HG02870 (cell line): ENCODE data around the gene GATAD2B.
"Not testable (repeated sequence)": the region's sequence is repeated elsewhere in the genome, so short reads cannot be mapped to it uniquely, and the experiment has no call there.

ENCODE experiments used
- ATAC-seq: cut with Tn5 transposase; IDR thresholded peaks from one replicate; pipeline ENCODE4 v1.9.1; 2021; ENCODE audit warnings: mild to moderate bottlenecking, moderate library complexity; ENCODE audit not compliant: unreplicated experiment

The GATAD2B gene

DNA sequence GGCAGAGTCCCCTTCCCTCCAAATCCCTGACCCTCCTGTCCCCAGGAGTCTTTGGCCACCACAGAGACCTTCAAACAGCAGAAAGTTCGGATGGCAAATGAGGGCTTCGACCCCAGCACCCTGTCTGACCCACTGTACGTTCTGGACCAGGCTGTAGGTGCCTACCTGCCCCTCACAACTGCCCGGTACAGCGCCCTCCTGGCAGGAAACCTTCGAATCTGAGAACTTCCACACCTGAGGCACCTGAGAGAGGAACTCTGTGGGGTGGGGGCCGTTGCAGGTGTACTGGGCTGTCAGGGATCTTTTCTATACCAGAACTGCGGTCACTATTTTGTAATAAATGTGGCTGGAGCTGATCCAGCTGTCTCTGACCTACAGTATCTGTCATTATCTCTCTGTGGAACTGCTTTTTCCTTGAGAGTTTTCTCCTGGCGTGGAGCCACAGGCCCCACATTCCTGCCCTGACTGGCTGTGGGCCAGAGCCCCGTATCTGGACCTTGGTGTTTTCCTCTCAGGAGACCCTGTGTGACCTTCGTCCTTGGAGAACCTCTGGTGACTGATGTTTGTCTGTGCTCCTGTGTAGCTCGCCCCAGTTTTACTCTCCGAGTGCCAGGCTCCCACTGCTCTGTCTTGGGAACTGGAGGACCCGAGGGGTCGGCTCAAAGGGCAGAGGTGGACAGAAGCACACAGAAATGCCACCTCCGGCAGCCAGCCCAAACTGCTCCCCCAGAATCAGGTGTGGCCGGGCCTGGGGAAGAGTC is 142.8 kb downstream of the GATAD2B start:
- ATAC-seq: no peak

DNA sequence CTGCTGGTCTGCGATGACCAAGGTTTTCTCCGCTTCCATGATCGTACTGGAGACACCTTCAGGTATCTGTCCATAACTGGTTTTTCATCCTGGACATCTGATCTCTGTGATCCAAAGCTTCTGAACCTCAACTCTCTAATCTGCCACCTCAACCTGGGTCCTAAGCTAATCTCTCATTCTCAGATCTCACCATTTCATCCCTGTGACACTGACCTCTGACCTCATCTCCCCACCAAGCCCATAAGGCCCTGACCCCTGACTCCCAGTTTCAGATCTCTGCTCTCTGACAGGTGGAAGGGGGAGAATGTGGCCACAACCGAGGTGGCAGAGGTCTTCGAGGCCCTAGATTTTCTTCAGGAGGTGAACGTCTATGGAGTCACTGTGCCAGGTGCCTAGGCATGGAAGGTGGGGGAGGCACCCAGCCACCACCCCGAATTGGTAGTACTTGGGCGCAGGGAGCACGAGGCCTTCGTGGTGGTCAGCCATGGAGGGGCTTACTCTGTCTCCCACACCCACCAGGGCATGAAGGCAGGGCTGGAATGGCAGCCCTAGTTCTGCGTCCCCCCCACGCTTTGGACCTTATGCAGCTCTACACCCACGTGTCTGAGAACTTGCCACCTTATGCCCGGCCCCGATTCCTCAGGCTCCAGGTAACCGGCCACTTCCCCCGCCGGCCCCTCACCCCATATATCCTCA is 143.8 kb downstream of the GATAD2B start:
- ATAC-seq: no peak

- ATAC-seq: no peak
Observed at GRCh38 chr1:153778051-153778823, 144.5 kb downstream of the GATAD2B start.

GRCh38 chr1:153777648-153778047 is 145.1 kb downstream of the GATAD2B start:
- ATAC-seq: no peak

DNA sequence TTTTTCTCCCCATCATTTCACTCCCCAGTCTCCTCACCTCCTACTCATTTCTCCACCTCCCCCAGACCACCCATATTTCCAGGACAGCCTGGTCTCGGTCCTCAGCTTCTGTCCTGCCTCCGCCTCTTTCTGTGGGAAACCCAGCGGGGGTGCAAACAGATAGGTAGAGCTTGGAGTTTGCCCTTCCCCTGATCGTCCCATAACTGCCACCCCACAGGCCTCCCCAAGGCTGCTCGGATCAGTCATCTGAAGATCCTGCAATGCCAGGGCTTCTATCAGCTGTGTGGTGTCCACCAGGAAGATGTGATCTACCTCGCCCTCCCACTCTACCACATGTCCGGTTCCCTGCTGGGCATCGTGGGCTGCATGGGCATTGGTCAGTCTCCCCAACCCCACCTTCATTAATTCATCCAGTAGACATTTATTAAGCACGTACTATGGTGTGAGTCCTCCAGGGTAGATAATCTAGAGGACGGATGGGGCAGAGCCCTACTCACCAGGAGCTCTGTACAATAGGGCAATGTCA is 145.9 kb downstream of the GATAD2B start:
- ATAC-seq: no peak

DNA sequence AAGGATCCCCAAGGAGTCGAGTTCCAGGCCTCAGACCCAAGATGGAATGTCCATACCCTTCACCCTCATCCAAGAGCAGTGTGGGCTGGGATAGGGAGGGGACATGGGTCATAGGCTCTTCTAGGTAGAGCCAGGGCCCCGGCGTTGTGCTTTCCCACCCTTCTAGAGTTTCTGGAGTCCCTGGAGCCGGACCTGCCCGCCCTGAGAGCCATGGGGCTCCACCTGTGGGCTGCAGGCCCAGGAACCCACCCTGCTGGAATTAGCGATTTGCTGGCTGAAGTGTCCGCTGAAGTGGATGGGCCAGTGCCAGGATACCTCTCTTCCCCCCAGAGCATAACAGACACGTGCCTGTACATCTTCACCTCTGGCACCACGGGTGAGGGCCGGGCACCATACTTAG is 146.4 kb downstream of the GATAD2B start:
- no peak for ATAC-seq

- peak; percentile 48 for ATAC-seq
Observed at GRCh38 chr1:153775458-153776327, 147.1 kb downstream of the GATAD2B start.

DNA sequence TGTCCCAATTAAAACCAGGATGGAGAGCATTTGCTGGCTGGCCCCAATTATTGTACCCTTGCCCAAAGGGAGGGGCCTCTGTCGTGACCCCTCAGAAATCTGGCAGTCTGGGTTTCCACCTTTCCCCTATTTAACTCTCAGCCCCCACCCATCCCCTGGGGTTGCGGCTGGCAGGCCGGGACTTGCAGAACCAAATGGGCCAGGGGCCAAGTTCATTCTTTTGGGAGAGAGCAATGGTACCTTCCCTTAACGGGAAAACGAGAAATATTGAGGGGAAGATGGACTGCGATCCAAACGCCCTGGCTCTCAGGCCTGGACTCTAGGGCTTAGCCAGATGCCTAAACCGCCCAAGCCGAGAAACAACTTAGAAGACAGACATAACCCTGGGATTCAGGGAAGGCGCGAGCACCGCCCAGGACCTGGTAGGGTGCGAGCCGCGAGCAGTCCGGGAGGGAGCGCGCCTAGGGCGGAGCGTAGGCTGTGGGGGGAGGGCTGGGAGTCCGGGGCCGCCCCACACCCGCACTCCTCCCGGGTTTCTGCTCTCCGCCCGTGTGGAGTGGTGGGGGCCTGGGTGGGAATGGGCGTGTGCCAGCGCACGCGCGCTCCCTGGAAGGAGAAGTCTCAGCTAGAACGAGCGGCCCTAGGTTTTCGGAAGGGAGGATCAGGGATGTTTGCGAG is 147.9 kb downstream of the GATAD2B start, which contains the start of gene SLC27A3:
TSS of gene SLC27A3 (plus strand) at position 628 of the 678 bp plus-strand sequence. CDS start 91 bp downstream, outside the sequence.
- peak; percentile 18 for ATAC-seq

- ATAC-seq: no peak
Observed at GRCh38 chr1:153774026-153774595, 148.7 kb downstream of the GATAD2B start.

DNA sequence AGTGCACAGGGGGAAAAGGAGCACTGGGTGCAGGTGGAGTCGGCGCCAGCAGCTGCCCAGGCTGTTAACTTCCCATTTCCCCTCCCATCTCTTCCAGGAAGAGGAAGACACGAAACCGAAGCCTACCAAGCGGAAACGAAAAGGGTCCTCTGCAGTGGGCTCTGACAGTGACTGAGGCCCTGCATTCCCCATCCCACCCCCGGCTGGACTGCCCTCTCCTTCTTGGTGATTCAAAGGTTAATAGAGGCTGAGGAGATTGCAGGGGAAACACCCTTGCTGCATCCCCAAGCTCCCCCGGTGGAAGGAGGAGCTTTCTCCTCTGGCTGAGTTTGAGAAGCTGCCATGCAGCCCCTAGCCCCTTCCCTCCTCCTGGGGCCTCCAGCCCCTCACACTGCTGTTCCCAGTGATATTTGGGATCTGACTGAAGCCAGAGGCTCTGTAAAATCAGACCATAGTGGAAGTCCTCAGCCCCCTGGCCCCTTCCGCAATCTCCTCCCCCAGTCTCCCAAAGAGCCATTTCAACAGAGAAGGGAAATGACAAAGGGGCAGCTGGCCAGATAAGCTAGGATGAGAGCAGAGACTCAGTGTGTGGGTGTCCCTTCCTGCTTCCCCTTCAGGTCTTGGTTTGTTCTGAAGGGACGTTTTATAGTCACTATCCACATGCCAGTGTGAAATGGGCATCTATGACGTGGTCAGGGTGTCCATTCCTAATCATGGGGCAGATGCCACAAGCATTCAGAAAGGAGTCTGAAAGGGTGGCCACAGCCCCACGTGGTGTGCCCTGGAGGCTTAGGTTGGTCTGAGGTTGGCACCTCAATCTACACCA is 149.5 kb downstream of the GATAD2B start:
- no peak for ATAC-seq

- ATAC-seq: no peak
Observed at GRCh38 chr1:153771841-153772593, 150.8 kb downstream of the GATAD2B start.

DNA sequence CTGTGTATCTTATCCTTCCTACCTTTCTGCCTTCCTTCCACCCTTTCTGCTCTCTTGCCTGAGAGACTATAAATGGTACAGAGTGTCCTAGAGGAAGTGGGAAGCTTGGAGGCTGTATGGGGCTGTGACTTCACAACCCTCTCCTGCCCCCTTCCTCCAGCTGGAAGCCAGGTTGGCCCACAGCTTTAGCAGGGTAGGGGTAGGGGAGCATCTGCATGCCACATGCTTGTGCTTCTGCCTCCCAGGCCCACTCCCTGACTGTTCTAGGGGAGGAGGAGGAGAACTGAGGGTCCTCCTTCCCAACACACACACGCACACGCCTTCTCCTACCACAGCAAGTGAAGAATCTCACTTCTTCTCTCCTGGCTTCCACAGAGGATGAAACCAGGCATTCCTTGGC is 151.5 kb downstream of the GATAD2B start:
- ATAC-seq: no peak

DNA sequence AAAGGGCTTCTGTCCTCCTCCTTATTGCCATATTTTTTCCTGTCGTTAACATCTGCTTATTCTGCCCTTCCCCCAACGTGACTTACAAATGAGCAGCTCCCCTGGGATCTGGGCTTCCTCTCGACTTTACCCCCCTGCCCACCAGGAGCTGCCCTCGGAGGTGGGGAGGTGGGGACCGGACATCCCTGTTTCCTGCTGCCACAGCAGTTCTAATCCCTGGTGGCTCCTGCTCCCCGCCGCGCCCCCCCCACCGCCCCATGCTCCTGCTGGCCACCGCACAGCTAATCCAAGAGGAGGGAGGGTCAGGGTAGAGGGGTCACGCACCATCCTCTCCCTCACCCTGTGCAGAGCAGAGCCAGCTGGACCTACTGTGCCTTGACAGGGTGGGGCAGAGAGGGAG is 152.0 kb downstream of the GATAD2B start:
- ATAC-seq: no peak

GRCh38 chr1:153769221-153769620 is 153.6 kb downstream of the GATAD2B start:
- no peak for ATAC-seq

- ATAC-seq: no peak
Observed at GRCh38 chr1:153768316-153769181, 154.2 kb downstream of the GATAD2B start.

DNA sequence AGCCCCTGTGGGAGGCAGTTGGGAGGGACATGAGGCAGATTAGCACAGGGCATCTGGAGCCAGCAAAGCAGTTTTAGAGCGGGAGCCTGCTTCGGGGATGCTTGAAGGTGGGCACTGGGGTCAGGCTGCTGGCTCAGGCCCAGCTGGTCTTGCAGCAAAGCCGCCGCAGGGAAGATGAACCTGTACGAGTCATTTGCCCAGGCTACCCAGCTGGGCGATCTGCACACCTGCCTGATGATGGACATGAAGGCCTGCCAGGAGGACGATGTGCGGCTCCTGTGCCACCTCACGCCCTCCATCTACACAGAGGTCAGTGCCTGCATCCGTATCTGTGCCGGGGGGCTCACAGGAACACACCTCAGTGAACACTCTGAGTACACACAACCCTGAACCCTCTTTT is 155.3 kb downstream of the GATAD2B start:
- no peak for ATAC-seq

DNA sequence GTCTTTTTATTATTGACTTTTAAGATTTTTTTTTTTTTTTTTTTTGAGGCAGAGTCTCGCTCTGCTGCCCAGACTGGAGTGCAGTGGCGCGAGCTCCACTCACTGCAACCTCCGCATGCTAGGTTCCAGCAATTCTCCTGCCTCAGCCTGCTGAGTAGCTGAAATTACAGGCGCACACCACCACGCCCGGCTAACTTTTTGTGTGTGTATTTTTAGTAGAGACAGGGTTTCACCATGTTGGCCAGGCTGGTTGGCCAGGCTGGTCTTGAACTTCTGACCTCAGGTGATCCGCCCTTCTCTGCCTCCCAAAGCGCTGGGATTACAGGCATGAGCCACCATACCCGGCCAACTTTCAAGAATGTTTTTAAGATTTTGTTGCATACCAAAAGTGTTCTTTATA is 156.1 kb downstream of the GATAD2B start:
- not testable (repeated sequence) for ATAC-seq
